ENCODE results near the gene SMAD6. TPM values are rescaled to one million over a fixed set of nuclear protein-coding genes. Genes with fewer than 3 reads are reported as not detected.
"Not testable (repeated sequence)": the region's sequence is repeated elsewhere in the genome, so short reads cannot be mapped to it uniquely, and the experiment has no call there.

SMAD6 gene
- total and polyA plus RNA-seq, 2 experiments from 2014 or later, result 26.6 to 35.4 TPM

GRCh38 chr15:66757521-66757920, 55.5 kb downstream of the SMAD6 start:
- Histone ChIP-seq H3K79me2 (peaks cover 100% of the 10 kb centered on the region), H3K27me3 (no peaks in the 10 kb centered on the region), H3K4me1 (ENCODE audit: insufficient read depth) (peaks cover 43% of the 10 kb centered on the region), H3K9me3 (ENCODE audit: low read depth) (no peaks in the 10 kb centered on the region), H3K36me3 (replicated peaks; ENCODE audit: insufficient read depth, low read depth) (no peaks in the 10 kb centered on the region), H3K4me3 (no peak overlapping the region), H3K4me2 (no peak overlapping the region), H3K9me2 (replicated peaks; ENCODE audit: insufficient read depth) (no peaks in the 10 kb centered on the region), H3K27ac (peak overlapping the region; percentile 45), H2AFZ (no peak overlapping the region), H4K20me1 (ENCODE audit: insufficient read depth, poor library complexity, severe bottlenecking) (peaks cover 36% of the 10 kb centered on the region)
- TF ChIP-seq CTCF (IDR thresholded peaks at IDR 0.05; ENCODE audit: poor library complexity) (no peak), EZH2 (IDR thresholded peaks at IDR 0.05; ENCODE audit: borderline replicate concordance) (no peak), EZH2phosphoT487 (IDR thresholded peaks at IDR 0.05; ENCODE audit: low read depth, severe bottlenecking, unreplicated experiment) (no peak)
- DNase-seq (ENCODE audit: low spot score), result no peak
- 95% methylated on average over 11 of the region's 11 CpGs for WGBS (ENCODE audit: low lambda C conversion rate, missing lambda C conversion rate)

GRCh38 chr15:66758217-66758616, 56.2 kb downstream of the SMAD6 start:
- Histone ChIP-seq H4K20me1 (ENCODE audit: insufficient read depth, poor library complexity, severe bottlenecking) (peaks cover 36% of the 10 kb centered on the region), H3K27ac (peak overlapping the region; percentile 26), H3K79me2 (peaks cover 100% of the 10 kb centered on the region), H3K4me1 (ENCODE audit: insufficient read depth) (peaks cover 50% of the 10 kb centered on the region)
- not testable (repeated sequence) for DNase-seq (ENCODE audit: low spot score); H3K4me2 ChIP-seq; H3K4me3 ChIP-seq; H2AFZ ChIP-seq; H3K27me3 ChIP-seq; H3K9me2 ChIP-seq (replicated peaks; ENCODE audit: insufficient read depth); H3K36me3 ChIP-seq (replicated peaks; ENCODE audit: insufficient read depth, low read depth); H3K9me3 ChIP-seq (ENCODE audit: low read depth)
- 82% methylated on average over 6 of the region's 6 CpGs for WGBS (ENCODE audit: low lambda C conversion rate, missing lambda C conversion rate)

GRCh38 chr15:66758844-66759243, 56.8 kb downstream of the SMAD6 start:
- H3K79me2 ChIP-seq, result peaks cover 100% of the 10 kb centered on the region
- no peak overlapping the region for H3K4me3 ChIP-seq
- H4K20me1 ChIP-seq (ENCODE audit: insufficient read depth, poor library complexity, severe bottlenecking), result peaks cover 36% of the 10 kb centered on the region
- H3K9me3 ChIP-seq (ENCODE audit: low read depth), result no peaks in the 10 kb centered on the region
- H3K9me2 ChIP-seq (replicated peaks; ENCODE audit: insufficient read depth), result no peaks in the 10 kb centered on the region
- H3K4me2 ChIP-seq, result no peak overlapping the region
- H3K27me3 ChIP-seq, result no peaks in the 10 kb centered on the region
- DNase-seq (ENCODE audit: low spot score), result no peak
- 53% methylated on average over 3 of the region's 3 CpGs for WGBS (ENCODE audit: low lambda C conversion rate, missing lambda C conversion rate)
- H3K4me1 ChIP-seq (ENCODE audit: insufficient read depth), result peaks cover 57% of the 10 kb centered on the region
- peak overlapping the region; percentile 26 for H3K27ac ChIP-seq
- TF ChIP-seq CTCF (IDR thresholded peaks at IDR 0.05; ENCODE audit: poor library complexity) (no peak), EZH2 (IDR thresholded peaks at IDR 0.05; ENCODE audit: borderline replicate concordance) (no peak), EZH2phosphoT487 (IDR thresholded peaks at IDR 0.05; ENCODE audit: low read depth, severe bottlenecking, unreplicated experiment) (no peak)
- H3K36me3 ChIP-seq (replicated peaks; ENCODE audit: insufficient read depth, low read depth), result no peaks in the 10 kb centered on the region
- H2AFZ ChIP-seq, result no peak overlapping the region

DNA sequence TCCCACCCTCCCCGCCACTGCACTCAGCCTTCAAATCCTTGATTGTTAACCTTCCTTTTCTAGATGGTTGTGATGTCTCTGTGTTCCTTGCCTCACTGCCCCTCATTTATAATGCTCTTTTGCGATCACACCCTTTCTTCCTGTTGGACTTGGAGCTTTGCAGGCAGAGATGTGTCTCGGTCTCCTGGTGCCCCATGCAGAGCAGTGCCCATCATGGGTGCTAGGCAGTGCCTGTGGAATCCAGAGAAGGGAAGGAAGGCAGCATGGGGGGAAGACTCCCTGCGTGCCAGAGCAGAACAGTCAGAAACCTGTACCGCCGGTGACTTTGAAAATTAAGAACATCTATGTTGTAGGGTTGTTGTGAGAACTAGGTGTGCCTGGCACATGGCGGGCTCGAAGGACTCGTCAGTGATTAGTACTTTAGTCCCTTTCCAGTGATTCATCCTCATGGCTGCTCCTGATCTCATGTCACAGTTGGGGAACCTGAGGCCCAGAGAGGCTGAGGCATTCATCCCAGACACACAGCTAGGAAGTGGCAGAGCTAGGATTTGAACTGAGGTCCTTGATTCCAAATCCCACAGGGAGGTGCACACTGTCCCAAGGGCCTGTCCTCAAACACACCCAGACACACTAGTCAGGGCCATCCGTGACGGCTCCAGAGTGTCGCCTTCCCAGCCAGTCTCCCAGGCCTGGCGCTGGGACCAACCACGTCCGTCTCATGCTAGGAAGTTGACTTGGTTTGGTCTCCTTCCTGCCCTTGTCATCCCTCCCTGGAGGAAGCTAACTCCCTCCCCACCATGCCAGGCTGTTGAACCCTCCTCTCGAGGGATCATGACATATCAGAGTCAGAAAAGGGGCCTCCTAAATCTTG, 58.3 kb downstream of the SMAD6 start:
- Histone ChIP-seq H3K4me2 (peak overlapping the region; percentile 64), H3K4me3 (no peak overlapping the region), H3K27ac (peak overlapping the region; percentile 91)

More for the DNA sequence above, 58.3 kb downstream of the SMAD6 start:
- Histone ChIP-seq H3K27me3 (no peaks in the 10 kb centered on the region), H3K9me2 (replicated peaks; ENCODE audit: insufficient read depth) (no peaks in the 10 kb centered on the region), H3K4me1 (ENCODE audit: insufficient read depth) (peaks cover 71% of the 10 kb centered on the region), H2AFZ (no peak overlapping the region), H3K36me3 (replicated peaks; ENCODE audit: insufficient read depth, low read depth) (no peaks in the 10 kb centered on the region), H4K20me1 (ENCODE audit: insufficient read depth, poor library complexity, severe bottlenecking) (peaks cover 28% of the 10 kb centered on the region), H3K9me3 (ENCODE audit: low read depth) (no peaks in the 10 kb centered on the region), H3K79me2 (peaks cover 99% of the 10 kb centered on the region)
- 90% methylated on average over 15 of the region's 16 CpGs for WGBS (ENCODE audit: low lambda C conversion rate, missing lambda C conversion rate)
- TF ChIP-seq EZH2phosphoT487 (IDR thresholded peaks at IDR 0.05; ENCODE audit: low read depth, severe bottlenecking, unreplicated experiment), result no peak
- no peak for DNase-seq (ENCODE audit: low spot score)

Data from hepatocyte (in vitro differentiated cells).